Activated CD4-positive, CD25-positive, alpha-beta regulatory T cell treated with anti-CD3 and anti-CD28 coated beads, Interleukin-2, amount 50 U/mL, for 72 hours (primary cell): ENCODE results near the gene TM9SF4.
"Not testable (repeated sequence)": the region's sequence is repeated elsewhere in the genome, so short reads cannot be mapped to it uniquely, and the experiment has no call there.

Experiments used
- DNase-seq: peaks from one replicate; pipeline ENCODE4 v3.0.0; 2021

TM9SF4 gene

GRCh38 chr20:32098786-32099185, 10.7 kb upstream of the TM9SF4 start:
- no peak for DNase-seq

GRCh38 chr20:32108814-32109391, 611 bp upstream of the TM9SF4 start:
- no peak for DNase-seq

- no peak for DNase-seq
These were observed 725 bp downstream of the TM9SF4 start for GRCh38 chr20:32110173-32110704.

GRCh38 chr20:32110727-32111126, 1.2 kb downstream of the TM9SF4 start:
- DNase-seq: no peak

- no peak for DNase-seq
These were observed 1.7 kb downstream of the TM9SF4 start for GRCh38 chr20:32111156-32111686.

GRCh38 chr20:32111753-32112152, 2.2 kb downstream of the TM9SF4 start:
- DNase-seq: no peak

GRCh38 chr20:32112841-32113240, 3.3 kb downstream of the TM9SF4 start:
- DNase-seq: no peak

GRCh38 chr20:32113591-32114260, 4.2 kb downstream of the TM9SF4 start:
- no peak for DNase-seq

GRCh38 chr20:32114305-32114960, 4.9 kb downstream of the TM9SF4 start:
- no peak for DNase-seq

- DNase-seq: no peak
These were observed 5.8 kb downstream of the TM9SF4 start for GRCh38 chr20:32115211-32115767.

- no peak for DNase-seq
These were observed 6.6 kb downstream of the TM9SF4 start for GRCh38 chr20:32116079-32116521.

GRCh38 chr20:32116796-32117195, 7.3 kb downstream of the TM9SF4 start:
- DNase-seq: not testable (repeated sequence)

GRCh38 chr20:32118427-32118826, 8.9 kb downstream of the TM9SF4 start:
- not testable (repeated sequence) for DNase-seq

- no peak for DNase-seq
These were observed 10.2 kb downstream of the TM9SF4 start for GRCh38 chr20:32119734-32120133.

GRCh38 chr20:32121908-32122307, 12.4 kb downstream of the TM9SF4 start:
- DNase-seq: not testable (repeated sequence)

- DNase-seq: no peak
These were observed 13.6 kb downstream of the TM9SF4 start for GRCh38 chr20:32123088-32123487.

GRCh38 chr20:32124916-32125454, 15.5 kb downstream of the TM9SF4 start:
- no peak for DNase-seq

- DNase-seq: no peak
These were observed 16.0 kb downstream of the TM9SF4 start for GRCh38 chr20:32125506-32125905.

GRCh38 chr20:32126919-32127318, 17.4 kb downstream of the TM9SF4 start:
- no peak for DNase-seq

GRCh38 chr20:32127347-32127746, 17.8 kb downstream of the TM9SF4 start:
- DNase-seq: no peak

- no peak for DNase-seq
These were observed 18.7 kb downstream of the TM9SF4 start for GRCh38 chr20:32128167-32128566.

- DNase-seq: no peak
These were observed 20.3 kb downstream of the TM9SF4 start for GRCh38 chr20:32129863-32130262.

- DNase-seq: no peak
These were observed 20.8 kb downstream of the TM9SF4 start for GRCh38 chr20:32130352-32130751.
